Hematopoietic multipotent progenitor cell treated with erythropoietin and hydrocortisone succinate and interleukin-3 and kit ligand, for 8 days (in vitro differentiated cells): ENCODE measurements around the gene CSPG4.

Experiments used
- DNase-seq: peaks from one replicate; pipeline ENCODE4 v3.0.0-alpha.2; 2015

CSPG4 gene

DNA sequence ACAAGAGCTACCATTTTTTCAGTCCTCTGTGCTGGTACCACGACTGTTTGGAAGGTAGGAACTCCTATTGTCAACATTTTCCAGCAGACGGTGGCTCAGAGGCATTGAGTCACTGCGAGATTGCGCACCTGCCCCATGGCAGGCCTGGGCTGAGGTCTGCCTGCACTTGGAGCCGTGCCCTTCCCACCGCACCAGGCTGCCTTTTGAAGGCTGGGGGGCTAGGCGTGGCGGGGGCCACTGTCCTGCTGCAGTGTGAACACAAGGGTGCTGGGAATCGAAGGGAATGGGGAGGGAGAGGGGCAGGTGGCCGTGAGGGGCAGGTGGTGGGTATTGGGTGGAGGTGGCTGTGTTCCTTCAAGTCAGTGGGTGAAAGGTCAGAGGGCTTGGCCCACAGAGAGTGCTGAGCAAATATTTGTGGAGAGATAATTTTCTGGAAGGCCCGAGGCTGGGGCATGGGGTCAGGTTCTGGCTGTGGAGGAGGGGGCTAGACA, 48.7 kb downstream of the CSPG4 start:
- no peak for DNase-seq

GRCh38 chr15:75662823-75663519, 49.7 kb downstream of the CSPG4 start:
- no peak for DNase-seq

DNA sequence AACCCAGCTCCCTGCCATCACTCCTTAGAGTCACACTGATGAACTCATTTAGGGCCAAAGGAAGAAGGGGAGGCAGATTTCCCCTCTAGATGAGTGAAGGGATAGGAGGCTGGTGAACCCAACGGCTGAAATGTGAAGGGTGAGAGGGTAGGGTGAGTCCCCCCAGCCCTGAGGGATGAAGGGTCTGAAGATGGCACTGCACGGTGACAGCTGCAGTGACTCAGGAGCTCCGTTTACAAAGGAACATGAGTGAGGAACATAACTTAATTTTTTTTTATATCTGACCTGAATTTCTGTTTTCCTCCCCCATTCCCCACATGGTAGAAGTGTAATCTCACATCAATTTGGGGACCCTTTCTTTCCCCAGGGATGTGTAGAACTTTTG, 50.9 kb downstream of the CSPG4 start:
- no peak for DNase-seq

- no peak for DNase-seq
These were observed 51.4 kb downstream of the CSPG4 start for GRCh38 chr15:75661100-75661755.

DNA sequence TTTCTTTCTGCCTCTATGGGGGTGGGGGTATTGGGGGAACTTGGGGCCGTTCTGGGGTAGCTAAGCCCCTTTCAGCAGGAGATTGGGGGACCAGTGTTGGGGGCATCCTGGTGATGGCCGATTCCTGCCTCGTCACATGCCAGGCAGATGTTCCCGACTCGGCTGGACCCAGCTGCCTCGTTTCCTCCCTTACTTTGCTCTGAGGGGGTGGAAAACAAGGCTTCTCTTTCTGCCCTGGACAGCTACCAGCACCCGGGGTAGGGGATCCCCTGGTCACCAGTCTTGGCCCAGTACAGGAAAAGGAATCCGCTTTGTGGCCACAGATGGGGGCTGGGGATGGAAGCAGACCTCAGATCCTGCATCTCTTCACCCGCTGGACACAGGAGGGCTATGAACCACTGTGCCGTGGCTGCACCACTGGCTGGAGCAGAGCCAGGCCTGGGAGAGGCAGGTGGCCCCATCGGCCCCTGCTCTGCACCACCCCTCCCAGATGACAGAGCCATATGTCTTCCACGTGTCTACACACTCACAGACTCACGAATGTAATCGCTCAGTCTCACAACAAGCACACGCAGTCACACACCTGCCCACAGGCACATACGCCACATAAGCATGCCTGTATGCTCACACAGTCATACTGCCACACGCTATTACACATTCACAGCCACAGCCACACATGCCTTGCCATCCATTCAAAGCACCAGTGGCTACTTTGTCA, 52.6 kb downstream of the CSPG4 start:
- DNase-seq, result no peak

DNA sequence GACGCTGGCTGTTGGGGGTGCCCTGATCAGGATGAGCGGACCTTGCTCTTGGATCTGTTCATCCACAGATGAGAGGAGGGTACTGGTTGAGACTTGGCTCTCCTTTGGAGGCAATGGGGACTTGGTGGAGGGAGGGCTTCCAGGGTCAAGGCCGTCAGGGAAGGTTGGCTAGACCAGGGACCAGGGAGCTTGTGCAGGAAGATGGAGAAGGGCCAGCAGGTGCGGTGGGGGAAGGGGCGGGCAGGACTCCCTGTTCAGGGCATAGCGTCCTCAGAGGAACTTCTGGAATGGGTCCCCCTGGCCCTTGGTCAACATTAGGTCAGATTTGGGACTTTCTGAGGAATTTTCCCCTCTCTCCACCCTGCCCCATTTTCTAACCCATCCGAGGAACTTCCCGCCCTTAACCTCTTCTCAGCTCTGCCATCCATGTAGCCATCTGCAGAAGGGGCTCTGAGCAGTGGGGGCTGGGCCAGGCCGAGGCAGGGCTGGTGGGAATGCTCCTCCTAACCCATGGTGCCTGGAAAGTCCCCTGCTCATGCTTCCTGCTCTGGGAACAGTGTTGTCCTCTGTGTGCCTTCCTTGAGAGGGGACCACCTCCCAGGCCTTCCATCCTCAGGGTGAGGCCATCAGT, 53.4 kb downstream of the CSPG4 start:
- no peak for DNase-seq

DNA sequence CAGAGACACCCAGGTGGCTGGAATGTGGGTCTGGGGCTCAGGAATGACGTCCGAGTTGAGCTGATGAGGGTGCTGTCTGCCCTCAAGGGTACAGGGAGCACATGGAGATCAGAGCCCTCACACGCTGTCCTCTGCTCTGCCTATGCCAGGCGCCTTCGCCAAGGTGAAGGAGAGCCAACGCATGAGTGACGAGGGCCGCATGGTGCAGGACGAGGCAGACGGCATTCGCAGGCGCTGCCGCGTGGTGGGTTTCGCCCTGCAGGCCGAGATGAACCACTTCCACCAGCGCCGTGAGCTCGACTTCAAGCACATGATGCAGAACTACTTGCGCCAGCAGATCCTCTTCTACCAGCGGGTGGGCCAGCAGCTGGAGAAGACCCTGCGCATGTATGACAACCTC, 55.8 kb downstream of the CSPG4 start:
- no peak for DNase-seq

DNA sequence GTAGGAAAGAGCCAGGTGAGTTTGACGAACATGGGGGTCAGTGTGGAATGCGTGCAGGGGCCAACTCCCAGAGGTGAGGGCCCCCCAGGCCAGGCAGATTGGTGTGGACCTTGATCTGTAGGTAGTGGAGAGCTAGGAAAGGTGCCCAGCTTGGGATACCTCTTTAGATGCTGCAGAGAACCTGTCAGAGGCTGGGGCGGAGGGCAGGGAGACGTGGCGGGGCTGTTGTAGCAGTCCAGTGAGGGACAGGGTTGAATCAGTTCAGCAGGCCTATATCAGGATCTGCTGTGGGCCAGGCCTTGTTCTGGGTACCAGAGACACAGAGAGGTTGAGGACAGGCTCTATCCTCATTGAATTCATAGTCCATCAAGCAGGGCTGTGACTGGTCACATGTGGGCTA, 56.3 kb downstream of the CSPG4 start:
- no peak for DNase-seq

GRCh38 chr15:75655931-75656330, 56.7 kb downstream of the CSPG4 start:
- DNase-seq, result no peak

GRCh38 chr15:75654201-75654907, 58.3 kb downstream of the CSPG4 start:
- no peak for DNase-seq

GRCh38 chr15:75653347-75653913, 59.2 kb downstream of the CSPG4 start:
- no peak for DNase-seq

DNA sequence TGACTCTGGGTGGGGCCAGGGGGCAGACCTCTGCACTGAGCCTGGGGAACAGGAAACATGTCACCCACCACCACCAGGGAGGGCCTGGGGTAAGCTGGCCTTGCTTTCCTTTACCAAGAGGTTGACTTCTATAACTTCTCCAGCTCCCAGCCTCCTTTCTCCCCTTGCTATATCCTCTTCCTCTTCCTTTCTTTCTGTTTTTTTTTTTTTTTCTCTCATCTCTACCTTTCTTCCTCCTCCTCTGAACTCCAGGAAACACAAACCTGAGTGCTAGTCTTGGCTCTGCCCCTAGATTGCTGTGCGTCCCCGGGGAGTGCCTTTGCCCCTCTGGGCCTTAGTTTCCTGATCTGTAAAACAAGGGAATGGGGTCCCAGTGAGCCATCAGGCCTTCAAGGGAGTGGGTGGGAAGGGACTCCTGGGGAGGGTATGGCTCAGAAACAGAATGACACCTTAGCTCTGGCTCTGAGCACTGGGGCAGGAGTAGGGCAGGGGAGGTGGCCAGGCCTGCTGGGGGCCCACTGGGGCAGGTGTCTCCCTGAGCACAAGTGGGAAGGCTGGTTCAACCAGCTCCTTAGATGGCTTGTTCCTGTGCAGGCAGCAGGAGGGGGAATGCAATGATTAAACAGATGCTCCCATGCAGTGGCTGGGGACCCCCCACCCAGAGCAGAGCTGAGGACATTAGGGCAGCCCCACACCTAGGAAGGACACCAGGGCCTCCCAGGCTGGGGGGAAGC, 60.7 kb downstream of the CSPG4 start:
- no peak for DNase-seq

DNA sequence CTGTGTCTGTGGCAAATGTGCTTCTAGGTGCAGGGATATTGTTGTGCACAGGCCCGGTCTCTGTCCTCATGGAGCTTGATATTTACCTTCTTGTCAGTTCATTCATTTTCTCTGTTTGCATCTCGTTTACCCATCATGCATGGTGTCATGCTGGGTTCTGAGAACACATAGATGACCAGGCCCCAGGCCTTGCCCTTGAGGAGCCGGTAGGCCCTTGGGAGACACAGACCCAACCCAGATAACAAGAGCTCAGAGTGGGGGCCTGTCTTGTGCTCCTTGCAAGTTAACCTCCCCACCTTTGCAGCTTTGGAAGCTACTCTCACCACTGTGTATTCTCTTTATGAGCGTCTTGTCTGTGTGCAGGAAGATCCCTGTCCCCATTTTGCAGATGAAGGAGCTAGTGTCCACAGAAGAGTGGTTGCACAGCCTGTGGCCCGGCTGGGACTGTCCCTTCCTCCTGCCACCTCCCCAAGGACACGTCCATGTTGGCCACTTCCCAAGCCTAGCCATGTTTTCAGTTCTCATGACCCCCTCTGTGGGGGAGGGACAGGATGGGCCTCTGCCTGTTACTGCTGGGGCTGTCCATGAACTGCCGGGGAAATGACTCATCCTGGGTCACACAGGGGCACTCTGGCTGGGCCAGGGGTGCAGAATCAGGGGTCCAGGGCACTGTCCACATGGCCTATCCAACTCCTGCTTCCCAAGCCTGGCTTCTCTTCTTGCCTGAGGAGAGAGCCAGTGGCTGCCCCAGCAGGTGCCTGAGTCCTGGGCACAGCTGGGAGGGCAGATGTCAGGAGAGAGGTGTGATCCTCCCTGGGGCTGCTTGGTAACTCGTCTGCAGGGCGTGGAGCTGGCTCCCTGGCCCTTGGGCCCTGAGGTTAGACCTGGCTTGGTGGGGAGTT, 61.5 kb downstream of the CSPG4 start:
- no peak for DNase-seq

GRCh38 chr15:75649848-75650247, 62.8 kb downstream of the CSPG4 start:
- DNase-seq, result no peak

GRCh38 chr15:75649045-75649761, 63.4 kb downstream of the CSPG4 start:
- no peak for DNase-seq

GRCh38 chr15:75648156-75649000, 64.3 kb downstream of the CSPG4 start:
- no peak for DNase-seq

DNA sequence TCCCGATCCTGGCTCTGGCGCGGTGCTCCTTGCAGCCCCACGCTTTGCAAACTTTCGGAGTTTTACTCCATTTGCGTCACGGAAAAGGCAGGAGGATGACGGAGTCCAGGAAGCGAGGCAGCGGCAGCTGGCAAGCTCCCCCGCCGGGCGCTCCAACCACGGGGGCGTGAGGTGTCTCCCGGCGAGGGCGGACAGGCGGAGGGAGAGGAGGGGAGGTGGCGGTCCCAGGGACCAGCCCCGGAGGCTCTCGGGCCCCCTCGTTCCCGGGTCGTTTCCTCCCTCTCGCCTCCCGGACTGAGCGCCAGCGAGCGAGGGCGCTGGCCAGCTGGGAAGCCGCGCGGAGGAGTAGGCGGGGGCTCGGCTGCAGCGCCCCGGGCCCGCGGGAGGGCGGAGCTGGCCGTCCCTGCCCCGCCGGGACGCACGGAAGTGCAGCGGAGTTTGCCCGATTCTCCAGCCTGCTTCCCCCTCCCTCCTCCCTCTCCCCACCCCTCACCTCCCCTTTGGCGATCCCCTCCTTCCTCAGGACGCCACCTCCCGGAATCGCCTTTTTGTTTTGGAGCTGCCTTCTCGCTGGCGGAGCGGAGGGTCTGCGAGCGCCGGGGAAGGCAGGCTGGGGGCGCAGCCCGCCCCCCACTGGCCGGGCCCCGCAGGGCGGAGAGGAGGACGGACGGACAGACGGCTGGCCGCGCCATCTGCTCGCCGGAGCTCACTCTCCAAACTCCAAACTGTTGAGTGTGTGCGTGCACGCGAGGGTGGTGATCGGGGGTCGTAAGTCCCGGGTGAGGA, 65.1 kb downstream of the CSPG4 start, which contains the start of gene SNX33:
Gene SNX33 (plus strand): TSS at position 543 of the 786 bp plus-strand sequence. CDS start 1,191 bp downstream, outside the sequence.
- peak; percentile 31 for DNase-seq

DNA sequence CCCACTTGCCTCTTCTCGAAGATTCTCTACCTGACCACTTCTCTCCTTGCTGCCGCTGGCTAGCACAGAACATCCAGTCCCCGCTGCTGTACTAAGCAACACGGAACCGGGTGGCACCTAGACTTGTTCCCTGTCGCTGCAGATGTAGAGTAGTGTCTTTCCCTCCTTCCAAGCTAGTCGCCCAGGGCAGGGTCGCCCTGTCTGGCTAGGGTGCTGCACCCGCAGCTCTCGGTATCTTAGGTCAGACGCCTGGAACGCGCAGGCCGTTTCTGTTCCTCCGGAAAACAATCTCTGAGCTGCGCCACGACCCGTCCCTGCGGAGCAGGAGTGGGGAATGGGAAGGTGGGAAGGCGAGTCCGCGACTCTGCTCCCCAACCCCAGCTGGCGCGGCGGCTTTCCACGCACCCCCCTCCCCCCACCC, 65.7 kb downstream of the CSPG4 start:
- DNase-seq, result no peak
